ENCODE results near the gene TMEM150A. TPM values are rescaled to one million over a fixed set of nuclear protein-coding genes. Genes with fewer than 3 reads are reported as not detected.
"Not testable (repeated sequence)": the region's sequence is repeated elsewhere in the genome, so short reads cannot be mapped to it uniquely, and the experiment has no call there.

The TMEM150A gene
- total RNA-seq, 4 donors from 2014 or later, result 5.2 to 21.7 (median 12.8) TPM

- no peaks in the 10 kb centered on the region for H3K27me3 ChIP-seq
- WGBS, 2 donors (ENCODE audit: low coverage in 1 of 2), result 74 to 80% methylated on average over 3 to 7 of the region's 7 CpGs
- intact Hi-C loops (cut with DNase I; ENCODE audit: low total_unique reads), result no loop called here
- in situ Hi-C loops (cut with MboI; ENCODE audit: low pct_ligation_motif_present in 1 of 4, low pct_unique_long_range_greater_than_20kb in 1 of 4, low sequenced_read_pairs in 3 of 4), result no loop called here
- peak overlapping the region in 2 of 4 donors; percentile 5 to 42 for H3K27ac ChIP-seq
- peaks cover 0 to 9% (median 0%) of the 10 kb centered on the region in 4 donors for H3K36me3 ChIP-seq
- no peak overlapping the region for H3K4me3 ChIP-seq
- TF ChIP-seq CTCF (IDR thresholded peaks at IDR 0.05), result no peak
- no peak for TF ChIP-seq POLR2A (IDR thresholded peaks at IDR 0.05)
- TF ChIP-seq POLR2AphosphoS5 (IDR thresholded peaks at IDR 0.05), result no peak
- no peak for TF ChIP-seq EP300 (IDR thresholded peaks at IDR 0.05; ENCODE audit: low read depth)
- H3K4me1 ChIP-seq, result peaks cover 27 to 39% (median 33%) of the 10 kb centered on the region in 4 donors
- no peak for DNase-seq
- H3K9me3 ChIP-seq, result no peaks in the 10 kb centered on the region
These were observed 3.6 kb upstream of the TMEM150A start for GRCh38 chr2:85606116-85606455.

- 66 to 77% methylated on average over 3 to 4 of the region's 4 CpGs for WGBS, 2 donors (ENCODE audit: low coverage in 1 of 2)
- peaks cover 23 to 39% (median 33%) of the 10 kb centered on the region in 4 donors for H3K4me1 ChIP-seq
- intact Hi-C loops (cut with DNase I; ENCODE audit: low total_unique reads), result no loop called here
- no peaks in the 10 kb centered on the region for H3K27me3 ChIP-seq
- H3K27ac ChIP-seq, result peak overlapping the region in 2 of 4 donors; percentile 5 to 42
- in situ Hi-C loops (cut with MboI; ENCODE audit: low pct_ligation_motif_present in 1 of 4, low pct_unique_long_range_greater_than_20kb in 1 of 4, low sequenced_read_pairs in 3 of 4), result no loop called here
- TF ChIP-seq EP300 (IDR thresholded peaks at IDR 0.05; ENCODE audit: low read depth), result no peak
- TF ChIP-seq POLR2AphosphoS5 (IDR thresholded peaks at IDR 0.05), result no peak
- no peak for TF ChIP-seq POLR2A (IDR thresholded peaks at IDR 0.05)
- TF ChIP-seq CTCF (IDR thresholded peaks at IDR 0.05), result no peak
- DNase-seq, result no peak
- H3K36me3 ChIP-seq, result peaks cover 0 to 9% (median 0%) of the 10 kb centered on the region in 4 donors
- H3K4me3 ChIP-seq, result no peak overlapping the region
- no peaks in the 10 kb centered on the region for H3K9me3 ChIP-seq
These were observed 3.1 kb upstream of the TMEM150A start for GRCh38 chr2:85605406-85606115.

GRCh38 chr2:85604568-85605339, 2.3 kb upstream of the TMEM150A start:
- TF ChIP-seq POLR2A (IDR thresholded peaks at IDR 0.05) (no peak), CTCF (IDR thresholded peaks at IDR 0.05) (no peak)
- peaks cover 20 to 32% (median 28%) of the 10 kb centered on the region in 4 donors for H3K4me1 ChIP-seq
- in situ Hi-C loops (cut with MboI; ENCODE audit: low pct_ligation_motif_present in 1 of 4, low pct_unique_long_range_greater_than_20kb in 1 of 4, low sequenced_read_pairs in 3 of 4) (no loop called here), intact Hi-C loops (cut with DNase I; ENCODE audit: low total_unique reads) (no loop called here)
- no peaks in the 10 kb centered on the region for H3K27me3 ChIP-seq
- no peak overlapping the region for H3K4me3 ChIP-seq
- no peaks in the 10 kb centered on the region for H3K9me3 ChIP-seq
- H3K27ac ChIP-seq, result peak overlapping the region in 2 of 4 donors; percentile 40 to 42
- H3K36me3 ChIP-seq, result peaks cover 0 to 9% (median 0%) of the 10 kb centered on the region in 4 donors
- WGBS, 2 donors (ENCODE audit: low coverage in 1 of 2), result 57 to 65% methylated on average over 3 to 6 of the region's 6 CpGs
- DNase-seq, result no peak

DNA sequence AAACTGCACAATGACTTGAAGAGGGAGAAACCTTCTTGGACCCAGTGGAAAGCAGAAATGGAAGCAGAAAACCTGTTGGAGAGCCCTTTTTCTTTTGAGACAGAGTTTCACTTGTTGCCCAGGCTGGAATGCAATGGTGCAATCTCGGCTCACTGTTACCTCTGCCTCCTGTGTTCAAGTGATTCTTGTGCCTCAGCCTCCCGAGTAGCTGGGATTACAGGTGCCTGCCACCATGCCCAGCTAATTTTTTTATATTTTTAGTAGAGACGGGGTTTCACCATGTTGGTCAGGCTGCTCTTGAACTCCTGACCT, 1.6 kb upstream of the TMEM150A start:
- H3K9me3 ChIP-seq; H3K36me3 ChIP-seq; DNase-seq; in situ Hi-C loops (cut with MboI; ENCODE audit: low pct_ligation_motif_present in 1 of 4, low pct_unique_long_range_greater_than_20kb in 1 of 4, low sequenced_read_pairs in 3 of 4); H3K27me3 ChIP-seq; intact Hi-C loops (cut with DNase I; ENCODE audit: low total_unique reads): not testable (repeated sequence)
- peaks cover 20 to 32% (median 28%) of the 10 kb centered on the region in 4 donors for H3K4me1 ChIP-seq
- 81% methylated on average over 3 of the region's 3 CpGs; no CpG with 5 or more reads in 1 of the 2 donors for WGBS, 2 donors (ENCODE audit: low coverage in 1 of 2)
- peak overlapping the region in 1 of 4 donors; percentile 87 for H3K4me3 ChIP-seq
- H3K27ac ChIP-seq, result peak overlapping the region in 2 of 4 donors; percentile 42 to 89

All from transverse colon (tissue), 4 donors.